Measurements from ENCODE around the gene THYN1. TPM values are rescaled to one million over a fixed set of nuclear protein-coding genes. Genes with fewer than 3 reads are reported as not detected.
"Not testable (repeated sequence)": the region's sequence is repeated elsewhere in the genome, so short reads cannot be mapped to it uniquely, and the experiment has no call there.

THYN1 gene
- total RNA-seq, 2 experiments from 2014 or later, result 25.7 to 26.0 TPM

DNA sequence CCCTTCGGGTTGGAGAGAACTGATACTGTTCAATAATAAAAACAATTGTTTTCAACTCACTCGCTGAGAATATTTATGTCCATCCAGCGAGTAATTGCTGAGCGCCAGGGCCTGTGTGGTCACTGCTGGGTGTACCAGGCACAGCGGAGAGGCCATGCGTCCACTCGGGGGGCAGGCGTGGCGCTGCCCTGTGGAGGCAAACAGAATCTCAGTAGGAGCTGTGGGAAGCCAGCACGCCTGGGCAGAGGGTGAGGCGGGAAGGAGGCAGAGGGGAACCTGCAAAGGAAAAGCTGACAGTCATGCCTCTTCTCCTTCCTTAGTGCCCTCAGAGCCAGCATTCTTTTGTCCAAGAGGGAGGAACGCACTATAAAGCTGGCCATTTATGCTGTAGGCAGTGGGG lies 34.4 kb upstream of the THYN1 start:
- no peak for ATAC-seq (ENCODE audit: poor library complexity)
- H3K27ac ChIP-seq (ENCODE audit: low read depth in 1 of 2, low read length in 2 of 2), result no peak overlapping the region
- no peaks in the 10 kb centered on the region for H3K36me3 ChIP-seq (ENCODE audit: insufficient read depth, low read length)
- TF ChIP-seq CTCF (IDR thresholded peaks at IDR 0.05), result no peak
- no peaks in the 10 kb centered on the region for H3K36me3 Mint-ChIP-seq (ENCODE audit: low read depth)
- no peaks in the 10 kb centered on the region for H3K4me1 ChIP-seq (ENCODE audit: insufficient read depth, low read length)
- H3K4me1 Mint-ChIP-seq (ENCODE audit: low read depth), result no peaks in the 10 kb centered on the region
- no peak overlapping the region for H3K27ac Mint-ChIP-seq
- no peaks in the 10 kb centered on the region for H3K9me3 Mint-ChIP-seq
- H3K27me3 Mint-ChIP-seq, result no peaks in the 10 kb centered on the region
- no peaks in the 10 kb centered on the region for H3K27me3 ChIP-seq (ENCODE audit: control insufficient read depth in 1 of 2, insufficient read depth in 2 of 2, low read length in 2 of 2)
- H3K4me3 ChIP-seq (ENCODE audit: low read length), result no peak overlapping the region
- H3K4me3 Mint-ChIP-seq, result no peak overlapping the region
- DNase-seq, result no peak
- H3K9me3 ChIP-seq (ENCODE audit: control insufficient read depth in 1 of 2, insufficient read depth in 1 of 2, low read length in 2 of 2), result no peaks in the 10 kb centered on the region
- CTCF ChIA-PET, result no interaction called here
- intact Hi-C loops (cut with DNase I, micrococcal nuclease), result no loop called here
- POLR2A ChIA-PET, result interaction anchor here (1.2 kb wide), 1 partner anchor 11 kb away, joined by 4 read pairs; the partner anchor contains the start of gene GLB1L3

- CTCF ChIA-PET; ATAC-seq (ENCODE audit: poor library complexity); H3K4me1 Mint-ChIP-seq (ENCODE audit: low read depth); H3K4me3 Mint-ChIP-seq; H3K27ac Mint-ChIP-seq; H3K9me3 Mint-ChIP-seq; H3K27ac ChIP-seq (ENCODE audit: low read depth in 1 of 2, low read length in 2 of 2); H3K4me3 ChIP-seq (ENCODE audit: low read length); POLR2A ChIA-PET; H3K9me3 ChIP-seq (ENCODE audit: control insufficient read depth in 1 of 2, insufficient read depth in 1 of 2, low read length in 2 of 2); H3K36me3 ChIP-seq (ENCODE audit: insufficient read depth, low read length); intact Hi-C loops (cut with DNase I, micrococcal nuclease); H3K27me3 Mint-ChIP-seq; H3K4me1 ChIP-seq (ENCODE audit: insufficient read depth, low read length); H3K27me3 ChIP-seq (ENCODE audit: control insufficient read depth in 1 of 2, insufficient read depth in 2 of 2, low read length in 2 of 2); DNase-seq; H3K36me3 Mint-ChIP-seq (ENCODE audit: low read depth): not testable (repeated sequence)
These were observed 31.2 kb upstream of the THYN1 start for GRCh38 chr11:134284349-134284748.

- no peaks in the 10 kb centered on the region for H3K36me3 ChIP-seq (ENCODE audit: insufficient read depth, low read length)
- H3K4me3 Mint-ChIP-seq, result no peak overlapping the region
- no peak for DNase-seq
- H3K27me3 Mint-ChIP-seq, result no peaks in the 10 kb centered on the region
- H3K9me3 ChIP-seq (ENCODE audit: control insufficient read depth in 1 of 2, insufficient read depth in 1 of 2, low read length in 2 of 2), result no peaks in the 10 kb centered on the region
- no peak overlapping the region for H3K4me3 ChIP-seq (ENCODE audit: low read length)
- H3K4me1 ChIP-seq (ENCODE audit: insufficient read depth, low read length), result no peaks in the 10 kb centered on the region
- TF ChIP-seq CTCF (IDR thresholded peaks at IDR 0.05), result no peak
- no peak overlapping the region for H3K27ac Mint-ChIP-seq
- H3K27ac ChIP-seq (ENCODE audit: low read depth in 1 of 2, low read length in 2 of 2), result no peak overlapping the region
- H3K36me3 Mint-ChIP-seq (ENCODE audit: low read depth), result no peaks in the 10 kb centered on the region
- POLR2A ChIA-PET, result no interaction called here
- intact Hi-C loops (cut with DNase I, micrococcal nuclease), result no loop called here
- no peaks in the 10 kb centered on the region for H3K4me1 Mint-ChIP-seq (ENCODE audit: low read depth)
- no peak for ATAC-seq (ENCODE audit: poor library complexity)
- H3K9me3 Mint-ChIP-seq, result no peaks in the 10 kb centered on the region
- CTCF ChIA-PET, result interaction anchor here (0.7 kb wide), 1 partner anchor 10 kb away, joined by 3 read pairs; no protein-coding TSS in a partner anchor
- no peaks in the 10 kb centered on the region for H3K27me3 ChIP-seq (ENCODE audit: control insufficient read depth in 1 of 2, insufficient read depth in 2 of 2, low read length in 2 of 2)
These were observed 30.5 kb upstream of the THYN1 start for GRCh38 chr11:134283461-134284230.

All from CD4-positive, alpha-beta T cell (primary cell).